Measurements from ENCODE around the gene RXRA.

RXRA gene

DNA sequence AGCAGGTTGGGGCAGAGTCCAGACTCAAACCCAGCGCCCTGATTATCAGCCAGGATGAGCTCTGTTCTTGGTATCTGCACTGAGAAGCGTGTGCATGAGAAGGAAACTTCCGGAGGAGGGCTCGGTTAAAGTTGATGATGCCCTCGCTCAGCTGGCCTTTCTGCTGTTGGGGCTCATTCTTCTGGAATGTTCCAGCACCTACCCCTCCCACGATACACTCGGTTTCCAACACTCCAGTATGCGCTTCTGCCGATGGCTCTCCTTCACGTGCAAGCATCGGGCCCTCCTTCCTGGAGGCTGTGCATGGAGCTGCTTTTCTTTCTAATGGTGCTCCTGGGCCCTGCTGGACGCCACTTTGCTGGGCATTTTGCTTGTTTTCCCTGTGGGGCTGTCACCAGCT, 134.0 kb downstream of the RXRA start:
- no peak for DNase-seq (ENCODE audit: low read depth in 3 of 3, low spot score in 1 of 3)

DNA sequence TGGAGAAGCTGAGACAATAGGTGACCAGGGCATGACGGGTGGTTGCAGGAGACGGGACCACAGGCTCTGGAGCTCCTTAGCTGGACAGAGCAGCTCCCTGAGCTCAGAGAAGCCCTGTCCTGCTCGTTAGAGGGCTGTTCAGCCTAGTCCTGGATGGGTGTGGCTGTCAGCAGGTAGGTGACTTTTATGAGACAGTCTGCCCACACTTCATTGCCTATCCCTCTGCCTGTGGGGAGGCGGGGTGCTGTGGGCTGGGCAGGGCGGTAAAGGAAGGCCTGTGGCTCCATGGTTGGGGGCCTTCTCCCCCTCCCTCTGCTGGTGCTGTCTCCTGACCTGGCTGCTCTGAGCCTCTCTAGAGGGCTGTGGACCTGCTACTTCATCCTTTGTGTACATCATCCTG, 134.6 kb downstream of the RXRA start:
- no peak for DNase-seq (ENCODE audit: low read depth in 3 of 3, low spot score in 1 of 3)

DNA sequence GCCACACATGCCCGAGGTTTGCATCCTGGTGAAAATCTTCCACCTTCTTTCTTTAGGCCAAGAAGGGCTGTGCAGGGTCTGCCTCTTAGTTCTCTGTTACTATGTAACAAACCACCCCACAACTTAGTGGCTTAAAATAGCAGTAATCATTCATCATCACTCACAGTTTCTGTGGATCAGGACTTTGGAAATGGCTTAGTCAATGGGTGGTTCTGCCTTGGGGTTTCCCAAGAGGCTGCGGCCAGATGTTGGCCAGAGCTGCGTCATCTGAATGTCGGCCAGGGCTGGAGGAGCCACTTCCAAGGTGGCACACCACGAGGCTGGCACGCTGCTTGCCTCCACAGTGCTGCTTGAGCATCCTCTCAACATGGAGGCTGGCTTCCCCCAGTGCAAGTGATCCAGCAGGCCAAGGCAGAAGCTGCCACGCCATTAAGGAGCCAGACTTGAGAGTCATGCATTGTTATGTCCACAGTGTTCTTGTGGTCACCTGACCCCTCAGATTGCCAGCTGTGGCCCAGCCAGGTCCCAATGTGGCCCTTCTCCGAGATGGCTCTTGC, 135.2 kb downstream of the RXRA start:
- DNase-seq (ENCODE audit: low read depth in 3 of 3, low spot score in 1 of 3): no peak

DNA sequence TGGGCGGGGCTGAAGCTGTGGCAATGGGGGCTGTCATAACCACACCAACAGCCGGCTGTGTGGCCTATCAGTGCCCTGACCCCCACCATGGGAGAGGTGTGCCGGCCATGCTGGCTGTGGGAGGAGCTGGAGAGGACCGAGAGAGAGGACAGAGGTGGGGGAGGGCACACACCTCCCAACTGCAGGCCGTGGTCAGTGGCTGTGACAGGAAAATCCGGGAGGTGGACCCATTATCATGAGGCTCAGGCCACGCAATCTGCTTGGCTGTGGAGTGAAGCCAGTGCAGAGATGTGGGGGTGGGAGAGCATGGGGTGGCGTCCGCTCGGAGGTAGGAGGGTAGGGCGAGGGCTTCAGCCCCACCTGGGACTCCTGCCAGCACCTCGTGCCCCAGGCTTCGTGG, 136.1 kb downstream of the RXRA start:
- DNase-seq (ENCODE audit: low read depth in 3 of 3, low spot score in 1 of 3): no peak

DNA sequence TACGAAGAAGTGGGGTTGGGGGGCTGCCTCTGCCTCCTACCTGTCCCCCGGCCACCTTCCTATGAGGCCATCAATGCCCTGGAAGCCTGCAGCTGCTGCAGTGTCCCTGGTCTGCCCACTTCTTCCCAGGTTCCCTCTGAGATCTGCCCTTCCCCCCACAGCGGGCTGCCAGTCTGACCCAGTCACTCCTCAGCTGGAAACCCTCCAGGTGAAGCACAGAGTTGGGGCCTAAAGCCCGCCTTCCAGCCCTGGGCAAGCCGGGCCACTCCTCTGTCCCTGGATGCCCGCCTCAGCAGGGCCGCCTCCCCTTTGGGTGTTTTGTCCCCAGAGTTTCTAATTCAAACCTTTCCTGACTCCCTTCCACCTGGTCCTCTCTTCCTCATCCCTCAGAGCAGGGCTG, 137.0 kb downstream of the RXRA start:
- no peak for DNase-seq (ENCODE audit: low read depth in 3 of 3, low spot score in 1 of 3)

DNA sequence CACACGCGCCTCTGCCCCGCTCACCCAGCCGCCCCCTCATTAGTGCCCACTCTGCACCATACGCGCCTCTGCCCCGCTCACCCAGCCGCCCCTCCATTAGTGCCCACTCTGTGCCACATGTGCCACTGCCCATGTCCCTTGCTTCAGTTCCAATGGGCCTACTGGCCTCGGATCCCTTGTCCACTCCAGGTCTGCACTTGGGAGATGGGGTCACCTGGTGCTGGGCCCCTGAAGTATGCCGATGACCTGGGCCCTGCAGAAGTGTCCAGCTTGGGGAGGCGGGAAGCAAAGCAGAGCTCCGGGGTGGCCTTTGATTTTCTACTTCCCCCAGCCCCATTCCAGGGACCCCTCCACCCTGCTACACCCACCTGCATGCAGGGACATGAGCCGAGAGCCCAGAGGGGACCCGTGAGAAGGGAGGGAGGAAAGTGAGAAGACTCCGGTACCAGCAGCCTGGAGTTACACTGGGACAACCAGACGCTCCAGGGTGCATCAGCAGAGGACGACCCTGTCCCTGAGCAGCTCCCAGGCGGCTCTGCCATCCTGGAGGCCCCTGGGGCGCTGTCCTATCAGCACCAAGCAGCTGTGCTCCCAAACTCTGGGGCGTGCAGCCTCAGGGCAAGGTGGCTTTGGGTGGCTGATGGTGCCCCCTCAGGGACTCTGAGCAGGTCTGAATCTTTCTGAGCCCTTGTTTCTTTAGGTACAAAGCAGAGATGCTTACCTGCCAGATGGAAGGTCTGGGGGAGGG, 140.8 kb downstream of the RXRA start:
- DNase-seq (ENCODE audit: low read depth in 3 of 3, low spot score in 1 of 3): no peak

DNA sequence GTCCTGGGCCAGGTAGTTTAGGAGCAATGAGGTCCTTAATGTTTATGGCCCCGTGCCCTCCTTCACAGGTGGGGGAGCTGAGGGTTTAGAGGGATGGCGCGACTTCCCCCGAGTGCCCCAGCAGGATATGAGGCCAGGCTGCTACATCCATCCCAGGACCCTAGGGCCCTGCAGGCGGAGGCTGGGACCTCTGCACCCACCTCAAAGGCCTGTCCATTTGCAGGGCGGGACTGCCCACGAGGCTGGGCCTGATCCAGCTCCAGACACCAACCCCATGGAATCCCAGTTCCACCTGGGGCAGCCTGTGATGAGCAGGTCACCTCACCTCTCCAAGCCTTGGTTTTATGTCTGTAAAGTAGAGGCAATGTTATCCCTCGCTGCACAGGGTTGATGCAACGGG, 142.1 kb downstream of the RXRA start:
- no peak for DNase-seq (ENCODE audit: low read depth in 3 of 3, low spot score in 1 of 3)

DNA sequence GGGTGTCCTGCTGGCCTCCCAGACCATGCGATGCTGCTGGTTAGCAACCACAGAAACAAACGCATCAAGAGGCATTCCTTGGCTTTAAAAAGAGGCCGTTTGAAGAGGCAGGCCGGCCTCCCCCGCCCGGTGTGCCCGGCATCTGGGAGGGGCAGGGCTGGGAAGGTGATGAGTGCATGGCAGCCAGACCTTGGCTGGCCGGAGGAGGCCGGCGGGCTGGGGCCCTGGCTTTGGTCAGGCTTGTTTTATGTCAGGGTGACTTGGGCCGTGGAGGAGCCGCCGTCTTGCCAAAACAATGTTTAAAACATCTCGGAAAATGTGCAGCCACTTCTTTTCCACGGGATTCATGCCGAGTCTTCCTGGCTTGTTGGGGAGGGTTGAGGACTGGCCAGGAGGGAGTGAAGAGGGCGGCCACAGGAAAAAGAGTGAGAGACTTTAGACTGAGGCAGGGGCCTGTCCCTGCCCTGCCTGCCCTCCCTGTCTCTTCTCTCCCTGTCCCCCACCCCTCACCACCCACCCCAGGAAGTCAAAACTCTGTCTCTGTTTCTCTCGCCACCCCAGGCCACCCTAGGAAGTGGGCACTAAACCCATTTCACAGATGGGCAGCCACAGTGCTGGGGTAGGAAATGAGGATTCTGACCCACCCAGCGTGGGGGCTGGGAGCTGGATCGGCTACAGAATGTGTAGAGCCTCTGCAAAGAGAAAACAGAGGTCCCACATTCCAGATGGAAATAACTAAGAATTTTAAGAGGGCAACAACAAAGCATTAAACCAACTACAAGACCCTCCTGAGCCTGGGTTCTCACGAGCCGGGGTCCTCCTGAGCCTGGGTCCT, 143.0 kb downstream of the RXRA start:
- DNase-seq (ENCODE audit: low read depth in 3 of 3, low spot score in 1 of 3): no peak

DNA sequence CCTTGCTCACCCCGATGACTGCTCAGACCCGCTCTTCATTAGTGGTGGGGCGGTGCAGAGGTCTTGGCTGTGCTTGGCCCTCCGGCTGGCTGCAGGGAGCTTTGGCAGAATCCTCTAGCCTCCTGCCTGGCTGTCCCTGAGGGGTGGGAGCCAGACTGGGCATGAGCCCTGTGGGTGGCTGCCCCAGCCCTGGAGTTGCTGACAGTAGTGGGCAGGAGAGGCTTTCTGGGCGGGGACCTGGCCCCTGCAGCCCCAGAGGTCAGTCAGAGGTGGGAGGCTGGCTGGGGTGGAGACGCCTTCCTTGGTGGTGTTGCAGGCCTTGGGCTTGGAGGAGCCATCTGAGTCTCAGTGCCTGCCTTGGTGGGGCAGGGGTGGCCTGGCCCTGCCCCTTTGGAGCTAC, 146.0 kb downstream of the RXRA start:
- DNase-seq (ENCODE audit: low read depth in 3 of 3, low spot score in 1 of 3): no peak

DNA sequence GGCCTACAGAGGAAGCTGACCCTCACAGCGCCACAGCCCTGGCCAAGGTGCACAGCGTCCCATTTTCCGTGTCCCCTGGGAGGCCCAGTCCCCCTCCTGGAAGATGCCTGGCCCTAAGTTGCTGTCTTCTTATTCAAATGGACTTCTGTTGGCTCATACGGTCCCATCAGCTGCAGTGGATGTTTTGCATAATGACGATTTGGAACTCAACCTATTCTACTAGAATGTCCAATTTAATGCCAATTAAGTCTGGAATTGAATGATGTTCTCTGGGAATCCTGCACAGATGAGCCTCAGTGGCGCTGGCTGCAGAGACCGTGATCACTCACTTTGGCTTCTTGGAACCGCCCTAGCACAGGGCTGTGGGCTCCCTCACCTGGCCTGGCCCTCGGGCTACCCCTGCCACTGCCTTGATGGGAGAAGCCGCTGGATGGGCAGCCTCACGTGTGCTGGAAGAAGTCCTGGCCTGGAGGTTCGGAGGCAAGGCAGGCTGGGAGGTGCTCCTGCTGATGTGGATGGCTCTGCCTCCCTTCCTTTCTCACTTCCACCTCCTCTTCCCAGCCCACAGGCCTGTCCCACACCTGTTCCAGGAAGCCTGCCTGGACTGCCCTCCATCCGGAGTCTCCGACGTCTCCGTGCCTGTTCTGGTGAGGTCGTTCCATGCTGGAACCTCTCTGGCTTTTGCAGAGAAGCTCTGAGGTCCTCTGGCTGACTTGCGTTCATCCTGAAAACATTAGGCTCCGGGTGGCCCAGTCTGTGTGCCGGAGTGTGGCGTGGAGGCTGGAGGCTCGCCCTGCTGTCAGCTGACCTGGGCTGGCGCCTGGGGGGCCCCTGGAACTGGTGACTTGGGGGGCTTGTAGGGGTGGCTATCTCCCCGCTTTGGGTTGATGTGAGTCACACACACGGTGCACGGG, 147.1 kb downstream of the RXRA start:
- no peak for DNase-seq (ENCODE audit: low read depth in 3 of 3, low spot score in 1 of 3)

DNA sequence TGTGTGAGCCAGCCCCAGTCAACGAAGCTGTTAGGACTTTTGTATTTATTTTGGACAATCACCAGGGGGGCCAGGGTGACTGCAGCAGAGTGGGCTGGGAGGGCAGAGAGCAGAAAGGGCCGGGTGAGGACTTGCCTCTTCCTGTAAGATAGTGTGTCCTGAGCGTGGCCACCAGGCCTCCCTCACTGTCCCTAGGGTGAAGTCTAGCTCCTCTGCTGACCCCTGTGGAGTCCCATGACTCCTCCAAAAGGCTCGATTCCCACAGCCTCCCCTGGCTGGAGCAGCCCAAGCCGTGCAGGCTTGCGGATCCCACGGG, 147.8 kb downstream of the RXRA start:
- no peak for DNase-seq (ENCODE audit: low read depth in 3 of 3, low spot score in 1 of 3)

DNA sequence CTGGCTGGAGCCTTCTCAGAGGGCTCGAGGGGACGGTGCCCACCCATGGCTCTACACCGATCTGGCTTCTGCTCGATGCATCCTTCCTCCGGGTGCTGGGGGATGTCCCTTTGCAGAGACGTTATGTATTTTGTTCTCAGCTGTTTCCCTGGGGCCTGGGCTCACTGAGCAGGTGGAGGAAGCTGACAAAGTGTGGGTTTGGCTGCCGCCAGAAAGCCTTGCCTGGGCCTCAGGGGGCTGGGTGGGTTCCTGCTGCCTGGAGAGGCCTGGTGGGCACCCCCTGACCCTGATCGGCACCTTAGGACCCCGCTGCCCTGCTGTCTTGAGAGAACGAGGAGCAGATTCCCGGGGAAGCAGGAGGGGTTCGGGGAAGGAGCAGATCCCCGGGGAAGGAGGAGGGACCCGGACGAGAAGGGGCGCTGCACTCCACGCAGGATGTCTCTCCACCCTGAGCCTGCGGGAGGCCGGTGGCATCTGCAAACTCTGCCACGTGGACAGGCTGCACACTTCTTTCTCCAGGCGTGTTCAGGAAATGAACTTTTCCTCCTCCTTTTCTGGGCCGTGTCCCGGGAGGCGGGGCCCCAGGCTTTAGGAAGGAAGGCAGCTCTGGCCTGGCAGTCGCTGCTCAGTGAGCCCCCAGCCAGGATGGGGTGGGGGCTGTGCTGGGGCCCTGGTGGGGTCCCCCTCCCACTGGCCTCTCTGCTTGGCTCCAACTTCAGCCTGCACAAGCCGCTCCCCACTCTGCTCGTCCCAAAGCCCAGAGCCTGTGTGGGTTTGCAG, 148.9 kb downstream of the RXRA start:
- DNase-seq (ENCODE audit: low read depth in 3 of 3, low spot score in 1 of 3): peak in 1 of 3 donors; percentile 13

DNA sequence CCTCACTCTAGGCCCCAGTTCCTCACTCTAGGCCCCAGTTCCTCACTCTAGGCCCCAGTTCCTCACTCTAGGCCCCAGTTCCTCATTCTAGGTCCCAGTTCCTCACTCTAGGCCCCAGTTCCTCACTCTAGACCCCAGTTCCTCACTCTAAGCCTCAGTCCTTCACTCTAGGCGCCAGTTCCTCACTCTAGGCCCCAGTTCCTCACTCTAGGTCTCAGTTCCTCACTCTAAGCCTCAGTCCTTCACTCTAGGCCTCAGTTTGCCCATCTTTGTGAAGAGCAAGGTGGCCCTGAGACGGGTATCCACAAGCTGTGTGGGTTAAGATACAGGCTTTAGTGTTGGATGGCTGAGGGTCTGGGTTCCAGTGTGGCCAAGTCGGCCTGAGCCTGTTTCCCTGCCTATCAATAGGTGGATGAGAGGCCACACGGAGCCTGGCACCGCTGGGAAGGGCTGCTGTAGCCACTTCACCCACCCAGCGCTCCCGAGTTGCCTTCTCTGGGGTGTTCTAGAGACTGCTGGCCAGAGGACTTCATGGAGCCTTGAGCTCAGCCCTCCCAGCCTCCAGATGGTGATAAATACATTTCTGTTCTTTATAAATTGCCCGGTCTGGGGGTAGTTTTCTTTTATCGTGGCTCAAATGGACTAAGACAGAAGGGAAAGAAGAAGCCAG, 150.2 kb downstream of the RXRA start:
- no peak for DNase-seq (ENCODE audit: low read depth in 3 of 3, low spot score in 1 of 3)

DNA sequence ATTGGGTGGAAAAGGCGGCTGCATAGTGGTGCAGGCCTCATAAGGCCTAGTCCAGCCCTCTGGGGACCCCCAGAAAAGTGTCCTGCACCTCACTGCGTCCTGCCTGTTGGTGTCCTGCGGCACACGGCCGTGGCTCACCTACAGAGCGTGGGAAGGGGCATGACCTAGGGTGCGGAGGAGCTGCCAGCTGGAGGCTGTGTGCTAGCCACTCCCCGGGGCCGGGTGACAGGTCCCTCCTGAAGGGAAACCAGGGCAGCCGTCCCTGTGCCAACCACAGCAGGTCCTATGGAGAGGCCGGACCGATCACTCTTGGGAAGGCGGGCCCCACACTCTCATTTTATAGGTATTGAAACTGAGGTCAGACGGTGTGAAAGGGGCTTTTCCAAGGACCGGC, 150.7 kb downstream of the RXRA start:
- DNase-seq (ENCODE audit: low read depth in 3 of 3, low spot score in 1 of 3): no peak

DNA sequence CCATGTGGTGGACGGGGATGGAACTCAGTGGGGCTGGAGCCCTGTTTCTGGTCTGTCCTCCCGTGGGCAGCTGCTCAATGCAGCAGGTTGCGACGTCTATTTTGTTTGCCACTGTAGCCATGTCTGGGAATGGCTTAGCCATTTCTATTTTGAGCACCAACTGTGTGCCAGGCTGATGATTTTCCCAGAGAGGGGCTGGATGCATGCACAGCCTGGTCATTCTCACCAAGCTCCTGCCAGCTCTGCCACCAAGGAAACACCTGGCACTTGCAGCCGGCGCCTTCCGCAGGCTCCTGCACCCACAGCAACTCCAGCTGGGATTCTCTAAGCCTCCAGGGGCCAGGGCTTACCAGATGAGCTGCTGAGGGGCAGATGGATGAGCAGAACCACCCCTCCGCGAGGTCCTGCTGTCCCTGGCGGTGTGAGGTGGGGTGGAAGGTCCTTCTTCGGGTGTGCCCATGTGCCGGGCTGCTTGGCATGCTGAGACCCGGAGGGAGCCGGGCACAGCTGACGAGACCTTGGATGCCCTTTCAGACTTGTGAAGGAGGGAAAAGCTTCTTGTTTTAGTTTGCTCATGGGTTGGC, 151.2 kb downstream of the RXRA start:
- DNase-seq (ENCODE audit: low read depth in 3 of 3, low spot score in 1 of 3): no peak

DNA sequence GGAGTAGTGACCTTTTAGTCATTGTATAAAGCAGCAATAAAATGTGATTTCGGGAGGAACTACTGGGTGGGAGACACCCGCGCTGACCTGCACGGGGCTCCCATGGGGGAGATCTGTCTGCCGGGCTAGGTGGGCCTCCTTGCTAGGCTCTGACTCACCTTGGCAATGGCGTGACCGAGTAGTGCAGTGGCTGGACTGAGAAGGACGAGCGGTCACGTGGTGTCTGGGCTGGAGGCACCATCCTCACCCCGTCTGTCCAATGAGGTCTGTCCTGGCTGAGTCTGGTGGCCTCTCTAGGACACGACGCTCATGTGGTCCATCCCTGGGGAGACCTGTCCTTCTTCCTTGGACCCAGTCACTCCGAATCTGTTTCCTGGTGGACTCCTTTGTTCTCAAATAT, 151.7 kb downstream of the RXRA start:
- no peak for DNase-seq (ENCODE audit: low read depth in 3 of 3, low spot score in 1 of 3)

DNA sequence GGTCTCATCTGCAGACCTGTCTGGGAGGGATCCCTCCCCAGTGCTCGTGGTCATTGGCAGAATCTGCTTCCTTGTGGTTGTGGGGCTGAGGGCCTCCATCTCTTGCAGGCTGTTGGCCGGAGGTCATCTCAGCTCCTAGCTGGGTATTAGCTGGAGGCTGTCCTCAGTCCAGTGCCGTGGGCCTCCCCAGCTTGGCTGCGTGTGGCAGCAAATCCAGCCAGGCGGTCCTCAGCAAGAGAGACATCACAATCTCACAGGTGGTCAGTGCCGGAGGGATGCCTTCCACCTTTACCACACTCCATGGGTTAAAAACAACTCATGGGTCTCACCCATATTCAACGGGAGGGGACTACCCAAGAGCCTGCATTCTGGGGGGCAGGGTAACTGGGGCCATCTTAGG, 155.5 kb downstream of the RXRA start:
- DNase-seq (ENCODE audit: low read depth in 3 of 3, low spot score in 1 of 3): no peak

DNA sequence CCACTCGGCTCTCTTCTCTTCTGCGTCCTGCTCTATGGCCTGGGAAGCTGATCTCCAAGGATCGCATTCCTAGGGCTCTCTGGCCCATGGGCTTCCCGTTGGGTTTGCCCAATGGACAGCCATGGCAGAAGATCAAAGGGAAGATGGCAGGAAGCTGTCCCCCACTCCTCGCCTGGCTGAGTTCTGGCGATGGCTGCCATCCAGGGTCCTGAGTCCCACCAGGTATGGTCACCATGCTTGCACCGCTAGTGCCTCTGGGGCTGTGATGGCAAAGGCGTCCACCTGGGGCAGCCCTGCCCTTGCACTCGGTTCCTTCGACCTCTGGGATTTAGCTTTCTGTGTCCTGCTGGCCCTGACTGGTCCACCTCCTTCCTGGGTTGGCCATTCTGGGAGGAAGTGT, 156.0 kb downstream of the RXRA start:
- no peak for DNase-seq (ENCODE audit: low read depth in 3 of 3, low spot score in 1 of 3)

DNA sequence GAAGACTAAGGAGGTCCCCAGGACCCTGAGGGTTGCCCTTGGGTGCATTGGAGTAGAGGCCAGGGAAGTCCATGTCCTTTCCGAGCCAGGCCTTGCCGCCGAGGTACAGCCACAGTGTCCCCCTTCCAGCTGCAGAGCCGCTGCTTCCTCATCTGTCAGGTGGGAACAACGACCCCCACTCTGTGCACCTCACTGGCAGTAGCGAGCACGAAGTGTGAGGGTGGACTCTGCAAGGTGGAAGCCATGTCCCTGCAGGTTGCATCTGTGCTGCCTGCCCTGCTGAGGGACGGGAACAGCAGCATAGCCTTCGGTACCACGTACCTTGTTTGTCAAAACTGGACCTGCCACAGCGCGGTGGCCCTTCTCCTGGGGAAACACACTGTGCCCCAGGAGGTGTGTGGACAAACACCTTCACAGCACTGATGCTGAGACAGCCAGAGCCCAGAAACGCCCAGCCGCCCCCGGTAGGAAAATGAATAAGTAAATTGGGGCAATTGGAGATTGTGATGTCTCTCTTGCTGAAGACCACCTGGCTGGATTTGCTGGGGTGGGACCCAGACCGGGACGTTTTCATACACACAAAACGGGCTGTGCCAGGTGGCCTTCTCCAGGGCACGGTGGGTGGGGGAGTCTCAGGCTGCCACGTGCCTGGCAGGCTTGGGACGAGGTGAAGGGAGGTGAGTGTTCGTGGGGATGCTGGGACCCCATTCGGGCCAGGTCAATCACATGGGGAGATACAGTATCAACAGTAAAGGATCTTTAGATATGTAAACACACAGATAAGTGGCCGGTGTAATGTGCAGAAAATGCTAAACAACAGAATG, 157.3 kb downstream of the RXRA start:
- no peak for DNase-seq (ENCODE audit: low read depth in 3 of 3, low spot score in 1 of 3)
